Activated CD8-positive, alpha-beta T cell treated with anti-CD3 and anti-CD28 coated beads for 36 hours (primary cell): Measurements from ENCODE around the gene MANF. TPM values are rescaled to one million over a fixed set of nuclear protein-coding genes. Genes with fewer than 3 reads are reported as not detected.

Experiments used
- ATAC-seq: fragments of 200-7000 bp; cut with Tn5 transposase; one replicate; pipeline ENCODE4 v1.10.0; 2021; ENCODE audit warnings: mild to moderate bottlenecking, moderate library complexity
- CTCF ChIA-PET: fragments of 350-600 bp; sonication (Branson Sonifier 250); formaldehyde crosslinking; loops from one replicate; lab custom pipeline; 2021; ENCODE audit warnings: antibody characterized with exemption; lab: Charles Lee
- POLR2A ChIA-PET: fragments of 350-600 bp; sonication (Branson Sonifier 250); formaldehyde crosslinking; loops from one replicate; lab custom pipeline; 2021; ENCODE audit warnings: antibody characterized with exemption; lab: Charles Lee
- DNase-seq: peaks from one replicate; pipeline ENCODE4 v3.0.0-alpha.2; 2020
- H3K27ac Mint-ChIP-seq: one replicate; pipeline ENCODE4 v1.8.0; 2021; ENCODE audit warnings: mild to moderate bottlenecking, mixed read lengths
- H3K27me3 Mint-ChIP-seq: one replicate; pipeline ENCODE4 v1.8.0; 2021; ENCODE audit warnings: mixed read lengths
- H3K36me3 Mint-ChIP-seq: one replicate; pipeline ENCODE4 v1.8.0; 2021; ENCODE audit warnings: low read depth, mixed read lengths
- H3K4me1 Mint-ChIP-seq: one replicate; pipeline ENCODE4 v1.8.0; 2021; ENCODE audit warnings: low read depth, mixed read lengths
- H3K4me3 Mint-ChIP-seq: one replicate; pipeline ENCODE4 v1.8.0; 2021; ENCODE audit warnings: mild to moderate bottlenecking, moderate library complexity, mixed read lengths
- H3K9me3 Mint-ChIP-seq: one replicate; pipeline ENCODE4 v1.8.0; 2021; ENCODE audit warnings: mixed read lengths
- CTCF ChIP-seq: fragments of 200-600 bp; IDR thresholded peaks from one replicate; pipeline ENCODE4 v1.8.0; 2022; ENCODE audit warnings: antibody characterized with exemption, mild to moderate bottlenecking
- intact Hi-C: fragments of 100-400 bp; cut with micrococcal nuclease; formaldehyde crosslinking; loops from one replicate; pipeline ENCODE4 v1.10.0; 2022
- total RNA-seq, 2 experiments: library from RNA; stranded (reverse); gene quantifications; one replicate each; pipeline ENCODE4 v1.2.3, GENCODE V29; 2021

MANF gene
- total RNA-seq, 2 experiments from 2014 or later = 107 to 109 TPM

GRCh38 chr3:51408021-51408420 is 22.9 kb downstream of the MANF start:
- ATAC-seq = no peak
- ChIA-PET CTCF (interaction anchor here (0.7 to 1.5 kb wide), 5 partner anchors 15 to 262 kb away, joined by 3 to 7 read pairs (median 4); no protein-coding TSS in a partner anchor), POLR2A (interaction anchor here (0.8 kb wide), 1 partner anchor 12 kb away, joined by 3 read pairs; no protein-coding TSS in a partner anchor)
- no peak overlapping the region for H3K4me3 Mint-ChIP-seq
- DNase-seq = no peak
- no peak for TF ChIP-seq CTCF
- no peak overlapping the region for H3K27ac Mint-ChIP-seq
- H3K27me3 Mint-ChIP-seq = no peaks in the 10 kb centered on the region
- intact Hi-C loops = no loop called here
- peaks cover 40% of the 10 kb centered on the region for H3K36me3 Mint-ChIP-seq
- H3K4me1 Mint-ChIP-seq = peaks cover 15% of the 10 kb centered on the region
- no peaks in the 10 kb centered on the region for H3K9me3 Mint-ChIP-seq

GRCh38 chr3:51408813-51409212 is 23.7 kb downstream of the MANF start:
- Mint-ChIP-seq H3K27me3 (no peaks in the 10 kb centered on the region), H3K27ac (no peak overlapping the region), H3K9me3 (no peaks in the 10 kb centered on the region), H3K4me1 (peaks cover 13% of the 10 kb centered on the region), H3K4me3 (no peak overlapping the region), H3K36me3 (peaks cover 35% of the 10 kb centered on the region)
- ChIA-PET CTCF (interaction anchor here (0.7 to 1.8 kb wide), 4 partner anchors 19 to 93 kb away, joined by 3 to 5 read pairs (median 4); no protein-coding TSS in a partner anchor), POLR2A (no interaction called here)
- intact Hi-C loops = no loop called here
- DNase-seq = no peak
- ATAC-seq = no peak
- no peak for TF ChIP-seq CTCF

GRCh38 chr3:51422211-51422610 is 37.1 kb downstream of the MANF start:
- ChIA-PET CTCF (interaction anchor here (1.0 to 3.5 kb wide), 2 partner anchors 11 to 13 kb away, joined by 3 to 17 read pairs; no protein-coding TSS in a partner anchor), POLR2A (no interaction called here)
- Mint-ChIP-seq H3K4me3 (no peak overlapping the region), H3K27me3 (no peaks in the 10 kb centered on the region), H3K9me3 (no peaks in the 10 kb centered on the region), H3K4me1 (no peaks in the 10 kb centered on the region), H3K36me3 (peaks cover 35% of the 10 kb centered on the region), H3K27ac (no peak overlapping the region)
- TF ChIP-seq CTCF = no peak
- intact Hi-C loops = no loop called here
- DNase-seq = no peak
- no peak for ATAC-seq

GRCh38 chr3:51426921-51427320 is 41.8 kb downstream of the MANF start:
- H3K9me3 Mint-ChIP-seq = no peaks in the 10 kb centered on the region
- DNase-seq (no peak), ATAC-seq (no peak)
- H3K36me3 Mint-ChIP-seq = peaks cover 38% of the 10 kb centered on the region
- TF ChIP-seq CTCF = no peak
- no peaks in the 10 kb centered on the region for H3K27me3 Mint-ChIP-seq
- no peak overlapping the region for H3K4me3 Mint-ChIP-seq
- CTCF ChIA-PET = interaction anchor here (1.6 kb wide), 1 partner anchor 14 kb away, joined by 5 read pairs; no protein-coding TSS in a partner anchor
- no peak overlapping the region for H3K27ac Mint-ChIP-seq
- intact Hi-C loops = no loop called here
- no peaks in the 10 kb centered on the region for H3K4me1 Mint-ChIP-seq
- POLR2A ChIA-PET = no interaction called here

GRCh38 chr3:51429138-51429537 is 44.0 kb downstream of the MANF start:
- no peak for TF ChIP-seq CTCF
- ATAC-seq = no peak
- intact Hi-C loops = no loop called here
- no peak for DNase-seq
- Mint-ChIP-seq H3K9me3 (no peaks in the 10 kb centered on the region), H3K4me3 (no peak overlapping the region), H3K36me3 (peaks cover 39% of the 10 kb centered on the region), H3K4me1 (peaks cover 2% of the 10 kb centered on the region), H3K27me3 (no peaks in the 10 kb centered on the region), H3K27ac (no peak overlapping the region)
- ChIA-PET CTCF (interaction anchor here (1.4 kb wide), 1 partner anchor 39 kb away, joined by 4 read pairs; no protein-coding TSS in a partner anchor), POLR2A (no interaction called here)
